H9 (cell line): ENCODE results near the gene KIF2C. TPM values are rescaled to one million over a fixed set of nuclear protein-coding genes. Genes with fewer than 3 reads are reported as not detected.
A peak's percentile ranks its signal among the peaks of the same experiment; 100 is the strongest.

Experiments
- DNase-seq: peaks from one replicate; pipeline ENCODE4 v3.0.0-alpha.2; 2017
- H2AFZ ChIP-seq: one replicate; pipeline ENCODE4 v1.6.1; 2013; ENCODE audit warnings: mild to moderate bottlenecking, low read length, control low read depth, moderate library complexity
- H2AK5ac ChIP-seq: 2 replicates; pipeline ENCODE4 v1.6.1; 2013; ENCODE audit warnings: low read length, control low read depth, mixed read lengths; ENCODE audit not compliant: insufficient read length
- H2BK120ac ChIP-seq: one replicate; pipeline ENCODE4 v1.6.1; 2013; ENCODE audit warnings: low read depth, mild to moderate bottlenecking, low read length, control low read depth, inconsistent platforms; ENCODE audit not compliant: poor library complexity, severe bottlenecking
- H2BK12ac ChIP-seq: 2 replicates; pipeline ENCODE4 v1.6.1; 2013; ENCODE audit warnings: low read length, control low read depth, mixed read lengths, low read depth; ENCODE audit not compliant: insufficient read length
- H2BK15ac ChIP-seq: 2 replicates; pipeline ENCODE4 v1.6.1; 2013; ENCODE audit warnings: low read depth, low read length, control low read depth
- H2BK20ac ChIP-seq: one replicate; pipeline ENCODE4 v1.6.1; 2013; ENCODE audit warnings: low read depth, mild to moderate bottlenecking, low read length, control low read depth, inconsistent platforms; ENCODE audit not compliant: poor library complexity, severe bottlenecking
- H2BK5ac ChIP-seq: 2 replicates; pipeline ENCODE4 v1.6.1; 2013; ENCODE audit warnings: low read length, control low read depth, mixed read lengths; ENCODE audit not compliant: insufficient read length
- H3K14ac ChIP-seq: 2 replicates; pipeline ENCODE4 v1.6.1; 2013; ENCODE audit warnings: low read length, control low read depth; ENCODE audit not compliant: insufficient read depth
- H3K18ac ChIP-seq: 2 replicates; pipeline ENCODE4 v1.6.1; 2013; ENCODE audit warnings: low read depth, mild to moderate bottlenecking, mixed read lengths, low read length, control low read depth; ENCODE audit not compliant: insufficient read length
- H3K23ac ChIP-seq: 2 replicates; pipeline ENCODE4 v1.6.1; 2013; ENCODE audit warnings: low read length, control low read depth, mixed read lengths, low read depth; ENCODE audit not compliant: insufficient read length
- H3K23me2 ChIP-seq: 2 replicates; pipeline ENCODE4 v1.6.1; 2013; ENCODE audit warnings: low read depth, mild to moderate bottlenecking, mixed read lengths, low read length, control low read depth; ENCODE audit not compliant: insufficient read length, poor library complexity, severe bottlenecking
- H3K27ac ChIP-seq: 2 replicates; pipeline ENCODE4 v1.5.1; 2013; ENCODE audit warnings: low read length, control low read depth, mixed read lengths, low read depth; ENCODE audit not compliant: insufficient read length
- H3K27me3 ChIP-seq: 2 replicates; pipeline ENCODE4 v1.6.1; 2013; ENCODE audit warnings: low read length, control low read depth, inconsistent platforms; ENCODE audit not compliant: insufficient read depth
- H3K4ac ChIP-seq: 2 replicates; pipeline ENCODE4 v1.6.1; 2013; ENCODE audit warnings: low read depth, mild to moderate bottlenecking, control low read depth, inconsistent platforms, low read length, moderate library complexity
- H3K4me1 ChIP-seq: 2 replicates; pipeline ENCODE4 v1.6.1; 2013; ENCODE audit warnings: low read length, control low read depth, inconsistent platforms; ENCODE audit not compliant: insufficient read depth
- H3K4me2 ChIP-seq: 2 replicates; pipeline ENCODE4 v1.6.1; 2013; ENCODE audit warnings: low read length, control low read depth, mixed read lengths; ENCODE audit not compliant: insufficient read length, insufficient read depth
- H3K56ac ChIP-seq: 2 replicates; pipeline ENCODE4 v1.6.1; 2013; ENCODE audit warnings: low read depth, mild to moderate bottlenecking, mixed read lengths, low read length, control low read depth; ENCODE audit not compliant: insufficient read length
- H3K79me1 ChIP-seq: 2 replicates; pipeline ENCODE4 v1.6.1; 2013; ENCODE audit warnings: low read depth, mild to moderate bottlenecking, moderate library complexity, low read length, control low read depth, inconsistent platforms; ENCODE audit not compliant: insufficient read depth, poor library complexity, severe bottlenecking
- H3K79me2 ChIP-seq: 2 replicates; pipeline ENCODE4 v1.6.1; 2013; ENCODE audit warnings: low read length, control low read depth, inconsistent platforms; ENCODE audit not compliant: insufficient read depth
- H3K9ac ChIP-seq: 2 replicates; pipeline ENCODE4 v1.6.1; 2013; ENCODE audit warnings: low read length, control low read depth, mixed read lengths; ENCODE audit not compliant: insufficient read length; ENCODE audit errors: extremely low read depth
- H3K9me3 ChIP-seq: one replicate; pipeline ENCODE4 v1.6.1; 2013; ENCODE audit warnings: low read depth, low read length, inconsistent platforms; ENCODE audit not compliant: control insufficient read depth
- H3T11ph ChIP-seq: one replicate; pipeline ENCODE4 v1.6.1; 2013; ENCODE audit warnings: mild to moderate bottlenecking, low read length, control low read depth, inconsistent platforms
- H4K20me1 ChIP-seq: one replicate; pipeline ENCODE4 v1.6.1; 2013; ENCODE audit not compliant: control insufficient read depth, insufficient read length, insufficient read depth
- H4K5ac ChIP-seq: 2 replicates; pipeline ENCODE4 v1.6.1; 2013; ENCODE audit warnings: low read depth, mild to moderate bottlenecking, mixed read lengths, low read length, control low read depth; ENCODE audit not compliant: insufficient read length
- H4K8ac ChIP-seq: replicated peaks from 2 replicates; pipeline ENCODE4 v1.6.1; 2013; ENCODE audit warnings: low read length, control low read depth, mixed read lengths, low read depth; ENCODE audit not compliant: insufficient read length
- H4K91ac ChIP-seq: 2 replicates; pipeline ENCODE4 v1.6.1; 2013; ENCODE audit warnings: low read depth, mild to moderate bottlenecking, moderate library complexity, mixed read lengths, low read length, control low read depth; ENCODE audit not compliant: insufficient read length
- H3K27ac Mint-ChIP-seq, 3 experiments: 2 replicates in 2 of 3; 3 replicates in 1 of 3; pipeline ENCODE4 v1.8.0; 2020 to 2021; ENCODE audit warnings: mixed read lengths in 3 of 3, mild to moderate bottlenecking in 1 of 3, moderate library complexity in 1 of 3
- H3K27me3 Mint-ChIP-seq: 2 replicates; pipeline ENCODE4 v1.8.0; 2021; ENCODE audit warnings: low read depth, mild to moderate bottlenecking, moderate library complexity, mixed read lengths
- H3K36me3 Mint-ChIP-seq, 3 experiments: 2 replicates in 2 of 3; 3 replicates in 1 of 3; pipeline ENCODE4 v1.8.0; 2020 to 2021; ENCODE audit warnings: low read depth in 3 of 3, mixed read lengths in 3 of 3; ENCODE audit not compliant: insufficient read depth in 1 of 3
- H3K4me1 Mint-ChIP-seq, 2 experiments: 2 replicates each; pipeline ENCODE4 v1.8.0; 2020; ENCODE audit warnings: mixed read lengths in 2 of 2
- H3K4me3 Mint-ChIP-seq, 2 experiments: 2 replicates in 1 of 2; 3 replicates in 1 of 2; pipeline ENCODE4 v1.8.0; 2020 to 2021; ENCODE audit warnings: mild to moderate bottlenecking in 2 of 2, mixed read lengths in 2 of 2, moderate library complexity in 1 of 2
- H3K9me3 Mint-ChIP-seq, 2 experiments: 2 replicates in 1 of 2; 3 replicates in 1 of 2; pipeline ENCODE4 v1.8.0; 2020; ENCODE audit warnings: mild to moderate bottlenecking in 2 of 2, mixed read lengths in 2 of 2, moderate library complexity in 1 of 2
- CTCF ChIP-seq: fragments of 200-600 bp; sonication (generic); conservative IDR thresholded peaks from 3 replicates; pipeline ENCODE4 v1.8.0; 2021; ENCODE audit warnings: antibody characterized with exemption, mild to moderate bottlenecking
- WGBS: extraction: QIAGEN DNeasy Blood & Tissue Kit; methylation state at CpG from one replicate; pipeline ENCODE4 v1.1.7; 2013; ENCODE audit warnings: missing lambda C conversion rate, low lambda C conversion rate, mixed read lengths; ENCODE audit not compliant: insufficient read length; ENCODE audit errors: extremely low coverage; 5-methylcytosine and 5-hydroxymethylcytosine counted together
- total RNA-seq: library from RNA; stranded (reverse); gene quantifications from 2 replicates; pipeline ENCODE4 v1.2.1, GENCODE V29; 2021

KIF2C gene
- total RNA-seq, 1 experiment from 2014 or later = 73.1 TPM

DNA sequence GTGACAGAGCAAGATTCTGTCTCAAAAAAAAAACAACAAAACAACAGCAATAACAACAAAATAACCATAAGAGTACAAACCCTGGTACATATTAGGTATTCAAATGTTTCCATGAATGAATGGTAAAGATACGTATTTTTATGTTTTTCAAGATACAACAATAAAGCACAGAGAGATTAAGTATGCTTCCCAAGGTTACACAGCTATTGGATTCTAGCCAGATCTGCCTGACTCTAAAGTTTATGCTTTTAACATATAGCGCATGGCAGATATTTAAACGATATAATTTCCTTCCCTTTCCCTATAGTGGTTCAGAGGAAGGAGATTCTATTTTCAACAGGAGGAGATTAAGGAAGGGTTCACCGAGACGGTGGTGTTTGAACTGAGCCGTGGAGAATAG lies 34.2 kb upstream of the KIF2C start:
- Histone ChIP-seq H4K8ac (no peak overlapping the region), H3K79me2 (no peaks in the 10 kb centered on the region), H2BK20ac (no peak overlapping the region), H3K27me3 (no peaks in the 10 kb centered on the region), H2BK5ac (no peak overlapping the region), H3K18ac (no peak overlapping the region), H4K5ac (no peak overlapping the region), H3K4me2 (no peak overlapping the region), H3K56ac (no peak overlapping the region), H2BK120ac (no peak overlapping the region), H2BK15ac (no peak overlapping the region), H3K79me1 (no peaks in the 10 kb centered on the region), H2AFZ (no peak overlapping the region), H2AK5ac (no peak overlapping the region), H2BK12ac (no peak overlapping the region), H3K9me3 (no peaks in the 10 kb centered on the region), H3K4ac (no peak overlapping the region), H4K20me1 (no peaks in the 10 kb centered on the region), H3K9ac (no peak overlapping the region), H4K91ac (no peak overlapping the region), H3K23me2 (no peaks in the 10 kb centered on the region), H3T11ph (no peak overlapping the region), H3K27ac (no peak overlapping the region), H3K4me1 (no peaks in the 10 kb centered on the region), H3K14ac (no peak overlapping the region), H3K23ac (no peak overlapping the region)
- Mint-ChIP-seq H3K27me3 (peaks cover 2% of the 10 kb centered on the region; the same call in 1 of the 2 replicates), H3K9me3 (peaks cover 11 to 14% of the 10 kb centered on the region in 2 experiments), H3K27ac (peak overlapping the region in 2 of 3 experiments; percentile 3 to 26; a peak in 1 of 7 replicates), H3K36me3 (peaks cover 0 to 12% (median 0%) of the 10 kb centered on the region in 3 experiments; a peak in 4 of 7 replicates), H3K4me3 (no peak overlapping the region; a peak in 1 of 5 replicates), H3K4me1 (peaks cover 17% of the 10 kb centered on the region in 2 experiments)
- DNase-seq = no peak
- 100% methylated on average over 3 of the region's 6 CpGs for WGBS
- TF ChIP-seq CTCF = no peak
